ENCODE data around the gene CLTCL1.

Gene CLTCL1

DNA sequence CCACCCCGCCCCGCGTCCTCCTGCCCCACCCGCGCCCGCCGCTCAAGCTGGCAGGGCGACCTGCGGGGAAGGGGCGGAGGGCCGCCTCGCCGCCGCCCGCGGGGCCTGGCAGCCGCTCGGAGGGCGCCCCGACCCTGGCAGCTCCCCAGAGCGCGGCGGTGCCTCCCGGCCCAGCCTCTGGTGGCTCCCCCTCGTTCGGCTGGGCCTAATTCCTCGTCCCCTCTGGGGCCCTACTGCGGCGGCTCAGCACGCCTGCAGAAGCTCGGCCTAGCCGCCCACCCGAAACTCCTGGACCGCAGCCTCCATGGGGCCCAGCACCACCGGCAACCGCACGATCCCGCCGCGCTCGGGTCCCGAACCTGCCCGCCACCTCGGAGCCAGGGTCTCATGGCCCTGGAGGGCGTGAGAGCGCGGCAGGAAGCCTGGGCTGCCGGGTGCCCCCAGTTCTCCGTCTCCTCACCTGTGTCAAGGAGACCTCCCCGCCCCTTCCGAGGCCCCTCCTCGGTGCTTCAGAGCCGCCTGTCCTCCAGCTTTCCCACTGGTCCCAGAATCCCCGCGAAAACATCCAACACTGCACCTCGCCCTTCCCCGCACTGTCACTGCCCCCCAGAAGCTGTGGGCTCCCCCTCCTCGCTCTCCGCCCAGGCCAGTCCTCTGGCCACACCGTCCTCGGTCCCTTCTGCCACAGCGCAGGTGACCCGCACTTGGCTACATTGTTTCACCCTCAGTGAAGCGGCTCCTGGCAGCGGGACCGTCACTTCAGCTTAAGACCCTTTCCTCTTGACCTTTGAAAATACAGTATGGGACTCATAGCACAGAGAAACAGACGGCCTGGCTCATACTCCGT, 140.8 kb downstream of the CLTCL1 start:
- no peak for DNase-seq (ENCODE audit: low read depth in 3 of 3)

DNA sequence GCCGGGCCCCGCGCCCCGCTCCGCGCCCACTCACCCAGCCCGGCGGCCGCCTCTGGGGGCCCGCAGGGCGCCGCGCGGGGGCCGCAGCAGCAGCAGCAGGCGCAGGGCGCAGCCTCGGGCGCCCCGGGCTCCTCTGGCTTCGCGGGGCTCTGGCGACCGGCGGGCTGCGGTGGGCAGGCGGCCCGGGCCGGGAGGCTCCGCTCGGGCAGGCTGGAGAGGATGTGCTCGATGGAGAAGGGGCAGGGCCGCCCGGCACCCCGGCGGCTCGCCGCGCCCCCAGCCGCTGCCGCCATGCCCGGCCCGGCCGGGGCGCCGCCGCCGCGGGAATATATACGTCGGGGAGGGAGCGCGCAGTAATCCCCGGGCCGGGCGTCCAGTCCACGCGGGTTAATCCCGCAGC, 141.5 kb downstream of the CLTCL1 start, which contains the start of gene GSC2:
Gene GSC2, minus strand, starts transcription at position 302 of the 400 bp plus-strand sequence. Its CDS starts 9 bp downstream, at position 293.
- no peak for DNase-seq (ENCODE audit: low read depth in 3 of 3)

DNA sequence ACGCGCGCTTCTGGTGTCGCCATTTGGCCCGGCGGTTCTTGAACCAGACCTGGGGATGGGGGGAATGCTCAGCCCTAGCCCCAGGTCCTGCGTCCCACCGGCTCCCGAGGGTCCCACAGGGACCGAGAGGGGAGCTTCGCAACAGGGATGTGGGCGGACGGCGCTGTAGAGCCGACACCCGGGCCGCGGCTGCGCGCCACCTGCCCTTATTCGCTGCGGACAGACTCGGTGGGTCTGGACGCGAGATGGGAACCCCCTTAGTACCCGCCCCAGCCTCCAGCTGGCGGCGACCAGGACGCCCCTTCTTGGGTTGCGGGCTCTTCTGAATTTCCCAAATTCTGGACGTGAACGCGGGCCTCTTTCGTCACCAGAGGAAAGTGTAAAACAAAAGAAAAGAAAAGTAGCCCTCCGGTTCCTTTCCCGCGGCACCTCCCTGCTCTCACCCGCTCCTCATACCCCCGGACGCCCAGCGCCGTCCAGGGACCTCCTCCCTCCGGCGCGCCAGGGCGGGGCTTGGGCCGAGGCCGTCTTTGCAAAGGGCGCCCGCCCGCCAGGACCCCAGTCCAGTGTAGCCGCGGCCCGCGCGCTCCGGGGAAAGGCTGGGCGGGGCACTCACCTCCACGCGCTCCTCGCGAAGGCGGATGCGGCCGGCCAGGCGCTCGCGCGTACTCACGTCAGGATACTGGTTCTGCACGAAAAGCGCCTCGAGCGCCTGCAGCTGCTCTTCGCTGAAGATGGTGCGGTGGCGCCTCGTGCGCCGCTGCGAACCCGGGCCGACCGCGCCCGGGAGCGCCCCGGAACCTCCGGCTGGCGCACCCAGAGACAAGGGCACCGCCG, 142.3 kb downstream of the CLTCL1 start:
- DNase-seq (ENCODE audit: low read depth in 3 of 3): no peak

DNA sequence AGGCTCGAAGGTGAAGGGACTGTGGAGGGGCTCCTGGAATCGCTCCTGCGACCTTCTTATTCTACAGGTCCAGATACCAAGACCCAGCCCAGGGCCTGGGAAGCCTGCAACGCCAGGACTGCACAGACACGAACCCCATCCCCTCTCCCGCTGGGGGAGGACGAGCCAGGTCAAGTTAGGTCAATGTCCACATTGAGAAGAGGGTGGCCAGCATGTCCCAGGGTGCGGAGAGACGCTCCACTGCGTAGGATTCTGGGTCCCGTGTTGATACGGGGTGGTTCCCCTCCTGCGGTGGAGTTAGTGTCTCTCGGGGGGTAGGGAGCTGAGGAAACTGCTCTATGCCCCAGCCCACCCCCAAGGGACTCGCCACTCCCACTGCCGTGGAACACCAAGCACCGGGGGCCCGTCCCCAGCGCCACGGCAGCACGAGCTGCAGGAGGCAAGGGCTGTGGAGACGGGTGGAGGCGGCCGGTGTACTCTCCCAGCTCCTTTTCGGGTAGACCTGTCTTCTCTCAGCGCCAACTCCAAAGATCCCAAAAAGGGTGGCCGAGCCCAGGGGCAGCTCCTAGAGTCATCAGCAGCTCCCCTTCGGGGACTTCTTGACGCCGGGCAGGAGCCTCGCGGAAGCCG, 143.0 kb downstream of the CLTCL1 start:
- DNase-seq (ENCODE audit: low read depth in 3 of 3): no peak

DNA sequence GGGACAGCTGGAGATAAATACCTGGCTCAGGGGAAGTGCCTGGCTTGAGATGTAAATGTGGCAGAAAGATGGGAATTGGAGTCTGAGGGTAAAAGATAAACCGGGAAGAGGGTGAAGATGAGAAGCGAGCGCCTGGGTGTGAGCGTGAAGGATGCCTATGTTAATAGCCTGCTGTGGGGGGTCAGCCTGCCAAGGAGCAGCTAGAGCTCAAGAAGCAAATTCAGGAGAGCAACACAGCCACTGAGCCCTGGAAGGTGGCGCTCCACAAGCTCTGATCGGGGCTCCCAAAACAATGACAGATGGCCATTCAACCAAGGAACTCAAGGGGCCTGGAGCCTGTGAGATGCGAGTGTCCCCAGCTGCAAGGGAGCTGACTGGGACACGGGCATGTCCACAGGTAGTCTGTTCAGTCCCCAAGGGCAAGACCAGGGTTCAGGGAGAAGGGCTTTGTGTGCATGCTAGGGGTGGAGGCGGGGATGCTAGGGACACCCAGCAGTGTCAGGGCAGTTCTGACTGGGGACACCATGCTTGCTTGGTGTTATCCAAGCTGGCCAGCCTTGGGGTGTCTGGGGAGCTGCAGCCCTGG, 144.2 kb downstream of the CLTCL1 start:
- no peak for DNase-seq (ENCODE audit: low read depth in 3 of 3)

DNA sequence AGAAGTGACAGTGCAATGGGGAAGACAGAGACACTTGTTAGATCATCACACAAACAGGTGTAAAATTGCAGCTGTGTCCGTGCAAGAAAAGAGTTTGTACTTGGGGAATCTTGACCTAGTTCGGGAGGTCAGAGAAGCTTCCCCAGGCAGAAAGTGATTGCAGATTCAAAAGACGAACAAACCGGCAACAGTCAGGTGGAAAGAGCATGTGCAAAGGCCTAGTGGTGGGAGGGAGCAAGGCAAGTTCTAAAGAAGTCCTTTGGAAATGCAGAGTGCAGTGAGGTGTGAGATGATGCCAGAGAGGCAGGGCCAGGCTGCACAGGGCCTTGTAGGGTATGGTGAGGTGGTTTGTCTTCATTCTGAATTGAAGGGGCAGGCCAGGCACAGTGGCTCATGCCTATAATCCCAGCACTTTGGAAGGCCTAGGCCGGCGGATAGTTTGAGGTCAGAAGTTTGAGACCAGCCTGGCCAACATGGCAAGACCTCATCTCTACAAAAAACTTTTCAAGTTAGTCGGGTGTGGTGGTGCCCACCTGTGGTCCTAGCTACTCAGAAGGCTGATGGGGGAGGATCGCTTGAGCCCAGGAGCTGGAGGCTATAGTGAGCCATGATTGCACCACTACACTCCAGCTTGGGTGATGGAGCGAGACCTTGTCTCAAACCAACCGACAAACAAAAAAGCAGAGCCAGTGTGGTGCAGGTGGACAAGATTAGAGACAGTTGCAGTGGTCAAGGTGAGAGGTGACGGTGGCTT, 145.1 kb downstream of the CLTCL1 start:
- no peak for DNase-seq (ENCODE audit: low read depth in 3 of 3)

DNA sequence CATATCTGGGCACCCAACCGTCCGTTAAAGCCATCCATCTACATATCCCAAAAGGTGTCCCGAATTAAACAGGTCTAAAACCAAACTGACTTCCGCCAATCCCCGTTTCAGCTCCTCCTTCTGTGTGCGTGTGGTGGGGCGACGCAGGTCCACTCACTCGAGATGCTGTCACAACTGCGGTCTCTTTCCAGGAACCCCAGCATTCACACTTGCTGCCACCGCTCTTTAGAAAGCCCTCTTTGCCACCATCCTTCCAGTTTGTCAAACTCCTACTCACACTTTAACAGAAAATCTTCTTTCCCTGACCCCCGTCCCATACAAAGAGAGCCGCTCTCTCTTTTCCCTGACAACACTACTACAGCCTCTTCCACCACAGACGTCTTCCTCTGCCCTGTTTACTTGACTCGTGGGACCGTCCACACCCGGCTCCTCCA, 147.5 kb downstream of the CLTCL1 start:
- no peak for DNase-seq (ENCODE audit: low read depth in 3 of 3)

DNA sequence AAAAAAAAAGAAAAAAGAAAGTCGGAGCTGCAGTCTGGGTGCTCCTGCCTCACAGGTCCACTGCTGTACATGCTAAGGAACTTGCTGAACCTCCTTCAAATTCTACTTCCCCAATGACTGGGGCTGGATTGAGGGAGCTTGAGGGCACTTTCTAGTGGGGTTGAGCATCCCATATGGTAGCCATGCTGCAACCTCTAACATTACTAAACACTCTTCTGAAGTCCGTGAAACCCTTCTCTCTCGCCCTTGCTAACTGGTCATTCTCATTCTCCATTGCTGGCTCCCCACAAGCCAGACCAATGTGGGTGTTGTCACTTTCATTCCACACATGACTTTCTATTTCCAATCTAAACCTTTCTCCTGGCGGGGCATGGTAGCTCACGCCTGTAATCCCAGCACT, 148.3 kb downstream of the CLTCL1 start:
- no peak for DNase-seq (ENCODE audit: low read depth in 3 of 3)

DNA sequence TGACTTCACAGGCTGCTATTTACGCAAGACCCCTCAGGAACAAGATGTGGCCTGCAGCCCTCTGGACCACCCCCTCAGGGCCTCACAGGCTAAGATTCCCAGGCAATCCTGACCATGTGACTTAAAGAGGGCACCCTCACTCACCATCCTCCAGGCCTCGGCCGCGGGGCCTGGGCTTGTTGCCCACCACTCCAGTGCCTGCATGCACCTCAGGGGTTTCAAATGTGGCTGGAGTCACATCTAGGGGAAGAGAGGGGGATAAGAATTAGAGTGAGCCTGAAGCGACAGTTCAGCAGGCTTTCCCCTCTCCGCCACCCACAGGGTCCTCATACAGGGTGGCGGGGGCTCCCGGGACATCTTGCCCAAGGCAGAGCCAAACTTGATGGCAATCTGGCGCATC, 149.1 kb downstream of the CLTCL1 start:
- DNase-seq (ENCODE audit: low read depth in 3 of 3): no peak

DNA sequence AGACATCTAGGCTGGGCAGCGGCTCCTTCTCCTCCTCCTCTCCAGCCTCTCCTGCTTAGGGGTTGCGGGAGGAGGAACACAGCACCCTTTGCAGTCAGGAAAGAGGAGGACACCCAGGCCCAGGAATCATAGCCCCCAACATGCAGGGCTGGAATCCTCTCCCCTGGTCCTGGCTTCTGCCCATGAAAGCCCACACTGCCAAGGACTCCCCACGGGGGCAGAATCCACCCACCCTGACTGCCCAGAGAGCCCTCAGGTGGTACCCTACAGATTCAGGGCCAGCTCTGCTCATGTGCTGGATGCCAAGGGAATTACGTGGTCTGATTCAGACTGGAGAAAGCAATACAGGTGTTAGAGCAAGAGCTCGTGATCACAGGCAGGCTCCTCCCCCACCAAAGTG, 151.5 kb downstream of the CLTCL1 start:
- no peak for DNase-seq (ENCODE audit: low read depth in 3 of 3)

DNA sequence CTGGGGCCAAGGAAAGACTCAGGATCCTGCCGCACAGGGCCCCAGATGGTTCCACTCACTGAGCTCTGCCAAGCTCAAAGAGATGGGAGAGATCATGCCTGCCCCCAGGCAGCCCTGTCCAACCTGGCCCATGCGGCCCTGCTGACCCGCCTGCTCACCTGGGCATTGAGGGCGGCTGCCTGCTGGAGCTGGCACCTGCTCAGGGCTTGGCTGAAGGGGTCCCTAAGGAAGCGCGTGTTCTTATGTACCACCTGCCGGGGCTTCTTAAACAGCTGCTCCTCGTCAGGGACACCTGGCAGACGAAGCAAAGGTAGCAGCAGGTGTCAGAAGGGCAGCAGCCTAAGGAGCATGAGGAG, 152.5 kb downstream of the CLTCL1 start:
- DNase-seq (ENCODE audit: low read depth in 3 of 3): no peak

DNA sequence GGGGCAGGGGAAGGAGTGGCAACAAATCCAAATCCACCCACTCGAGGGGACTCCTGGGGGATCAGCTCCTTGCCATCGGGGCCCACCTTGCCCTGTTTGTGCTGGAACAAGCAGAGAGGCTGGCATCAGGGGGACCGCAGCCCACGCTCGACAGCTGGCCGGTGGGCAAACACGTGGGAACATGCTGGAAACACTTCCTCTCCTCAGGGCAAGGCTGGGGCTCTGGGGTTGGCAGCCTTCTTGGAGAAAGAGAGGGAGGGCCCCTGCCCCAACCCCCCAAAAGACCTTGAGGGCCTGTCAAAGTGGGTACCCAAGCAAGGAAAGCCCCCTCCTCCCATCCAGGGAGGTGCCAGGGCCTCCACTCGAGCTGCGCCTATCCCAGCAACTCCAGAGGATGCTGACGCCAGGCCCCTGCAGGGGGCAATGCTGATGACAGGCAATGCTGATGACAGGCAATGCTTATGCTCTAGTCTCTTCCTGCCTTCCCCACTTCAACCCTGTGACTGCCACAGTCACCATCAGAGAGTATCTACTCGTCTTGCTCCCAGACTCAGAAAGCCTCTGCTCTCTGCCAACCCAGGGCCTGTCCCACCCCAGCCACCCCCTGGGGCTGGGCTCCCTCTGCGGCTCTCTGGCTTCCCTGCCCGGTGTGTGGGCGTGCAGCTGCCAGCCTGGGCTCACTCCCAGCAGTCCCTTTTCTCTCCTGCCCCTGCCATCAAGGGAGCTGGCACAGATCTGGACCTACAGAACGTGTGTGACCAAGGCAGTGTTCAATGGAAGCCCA, 153.1 kb downstream of the CLTCL1 start:
- no peak for DNase-seq (ENCODE audit: low read depth in 3 of 3)

DNA sequence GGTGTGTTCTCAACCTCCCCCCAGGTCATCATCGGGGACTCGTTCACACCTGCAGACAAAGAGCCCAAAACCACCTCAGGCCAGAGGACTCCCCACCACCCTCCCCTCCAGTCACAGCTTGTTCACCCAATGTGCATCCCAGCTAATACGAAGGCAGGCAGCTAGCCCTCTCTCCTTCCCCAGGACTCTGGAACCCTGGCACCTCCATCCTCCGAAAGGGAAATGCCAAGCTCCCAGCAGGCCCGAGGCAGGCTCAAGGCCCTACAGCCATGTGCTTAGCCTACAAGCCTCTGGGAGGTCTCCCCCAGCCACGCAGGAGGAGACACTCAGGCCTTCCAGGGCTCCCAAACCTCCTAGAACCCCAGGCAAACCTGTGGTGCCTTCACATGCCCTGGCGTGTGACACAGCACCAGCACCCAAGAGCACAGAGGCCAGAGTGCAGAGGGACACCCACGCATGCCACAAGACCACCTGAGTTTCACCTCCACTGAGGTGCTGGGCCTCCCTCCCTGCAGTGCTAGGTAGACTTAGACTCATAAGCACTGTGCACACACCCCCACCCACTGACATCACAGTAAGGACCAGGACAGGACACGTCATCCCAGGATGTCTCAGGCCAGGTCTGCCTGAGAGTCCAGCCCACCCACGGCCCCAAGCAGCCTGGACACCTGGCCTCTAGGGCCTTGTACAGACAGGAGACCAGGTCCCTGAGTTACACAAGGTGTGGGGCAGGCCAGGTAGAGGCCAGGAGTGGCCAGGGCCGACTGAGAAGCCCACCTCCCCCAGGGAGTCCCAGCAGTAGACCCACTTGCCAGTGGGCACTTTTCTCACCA, 153.9 kb downstream of the CLTCL1 start:
- DNase-seq (ENCODE audit: low read depth in 3 of 3): no peak

DNA sequence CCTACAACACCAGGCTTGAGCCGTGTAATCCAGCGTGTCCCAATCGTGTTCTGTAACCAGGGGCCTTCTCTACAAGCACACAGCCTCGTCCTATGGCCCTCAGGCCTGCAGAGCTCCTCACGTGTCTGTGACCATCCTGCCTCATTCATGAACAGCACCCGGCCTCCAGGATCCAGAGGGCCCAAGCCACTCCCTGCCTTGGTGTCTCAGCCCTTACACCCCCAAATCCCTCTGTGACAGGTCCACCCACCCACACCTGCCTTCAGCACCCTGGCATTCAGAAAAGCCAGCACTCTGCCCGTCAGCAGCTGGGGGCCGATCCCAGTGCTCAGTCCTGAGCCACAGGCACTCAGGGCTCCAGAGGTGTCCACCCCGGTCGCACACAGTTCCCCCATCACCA, 154.6 kb downstream of the CLTCL1 start:
- no peak for DNase-seq (ENCODE audit: low read depth in 3 of 3)

DNA sequence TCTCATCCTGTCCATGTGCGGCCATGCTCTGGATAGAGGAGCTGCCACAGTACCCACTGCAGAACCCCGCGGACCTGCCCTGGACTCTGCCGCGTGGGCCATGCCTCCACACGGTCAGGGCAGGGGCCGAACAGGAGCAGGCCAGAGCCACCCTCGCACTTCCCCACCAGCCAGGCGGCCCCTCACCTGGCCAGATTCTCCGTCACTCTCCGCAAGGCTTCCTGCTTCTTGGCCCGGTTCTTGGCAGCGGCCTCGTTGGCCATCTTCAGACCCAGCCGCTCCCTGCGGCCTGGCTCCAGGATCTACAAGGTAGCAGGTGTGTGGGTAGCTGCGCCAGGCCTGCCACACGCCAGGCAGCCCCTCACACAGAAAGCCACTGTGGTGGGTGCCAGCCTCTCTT, 156.6 kb downstream of the CLTCL1 start:
- no peak for DNase-seq (ENCODE audit: low read depth in 3 of 3)

DNA sequence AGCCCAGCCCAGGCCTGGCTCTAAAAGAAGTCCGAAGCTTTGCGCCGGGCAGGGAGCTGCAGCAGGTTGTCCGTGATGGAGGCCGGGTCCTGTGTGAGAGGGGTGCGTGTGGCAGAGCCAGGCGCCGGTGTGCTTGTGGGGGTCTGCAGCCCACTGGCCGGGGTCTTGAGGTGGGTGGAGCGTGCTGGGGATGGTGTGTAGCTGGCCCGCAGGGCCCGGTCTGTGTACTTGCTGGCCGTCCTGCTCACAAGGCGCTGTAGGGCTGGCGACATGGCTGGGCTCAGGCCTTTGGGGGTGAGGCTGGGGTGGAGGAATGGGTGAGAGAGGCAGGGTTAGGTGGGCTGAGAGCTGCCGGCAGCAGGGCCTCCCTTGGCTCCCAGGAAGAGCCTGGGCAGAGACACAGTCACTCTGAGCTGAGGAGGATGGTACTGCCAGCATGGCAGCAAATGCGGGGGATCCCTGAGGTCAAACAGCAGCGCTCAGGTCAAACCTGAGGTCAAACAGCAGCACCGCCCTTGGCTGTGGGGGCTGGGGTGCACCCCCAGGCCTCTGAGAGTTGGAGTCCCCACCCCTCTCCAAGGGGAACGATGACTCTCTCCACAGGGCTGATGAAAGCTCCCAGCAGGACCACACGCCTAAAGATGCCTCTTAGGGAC, 157.2 kb downstream of the CLTCL1 start:
- no peak for DNase-seq (ENCODE audit: low read depth in 3 of 3)

DNA sequence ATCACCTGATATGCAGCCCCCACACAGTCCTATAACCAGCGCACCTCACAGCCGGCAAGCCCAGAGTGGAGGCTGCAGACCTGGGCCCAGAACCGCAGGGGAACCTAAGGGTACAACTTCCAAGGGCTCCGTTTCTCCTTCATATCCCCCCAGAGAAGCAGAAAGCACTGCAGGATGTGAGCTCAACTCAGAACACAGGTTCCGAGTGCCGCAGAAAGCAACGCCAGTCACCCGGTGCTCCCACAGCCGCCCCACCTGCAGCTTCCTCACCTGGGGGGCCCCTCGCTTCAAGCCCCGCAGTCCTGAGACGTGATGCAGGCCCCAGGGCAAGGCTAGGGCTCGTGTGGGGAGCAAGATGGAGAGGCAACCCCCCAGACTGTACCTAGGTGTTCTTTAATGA, 158.0 kb downstream of the CLTCL1 start:
- no peak for DNase-seq (ENCODE audit: low read depth in 3 of 3)

DNA sequence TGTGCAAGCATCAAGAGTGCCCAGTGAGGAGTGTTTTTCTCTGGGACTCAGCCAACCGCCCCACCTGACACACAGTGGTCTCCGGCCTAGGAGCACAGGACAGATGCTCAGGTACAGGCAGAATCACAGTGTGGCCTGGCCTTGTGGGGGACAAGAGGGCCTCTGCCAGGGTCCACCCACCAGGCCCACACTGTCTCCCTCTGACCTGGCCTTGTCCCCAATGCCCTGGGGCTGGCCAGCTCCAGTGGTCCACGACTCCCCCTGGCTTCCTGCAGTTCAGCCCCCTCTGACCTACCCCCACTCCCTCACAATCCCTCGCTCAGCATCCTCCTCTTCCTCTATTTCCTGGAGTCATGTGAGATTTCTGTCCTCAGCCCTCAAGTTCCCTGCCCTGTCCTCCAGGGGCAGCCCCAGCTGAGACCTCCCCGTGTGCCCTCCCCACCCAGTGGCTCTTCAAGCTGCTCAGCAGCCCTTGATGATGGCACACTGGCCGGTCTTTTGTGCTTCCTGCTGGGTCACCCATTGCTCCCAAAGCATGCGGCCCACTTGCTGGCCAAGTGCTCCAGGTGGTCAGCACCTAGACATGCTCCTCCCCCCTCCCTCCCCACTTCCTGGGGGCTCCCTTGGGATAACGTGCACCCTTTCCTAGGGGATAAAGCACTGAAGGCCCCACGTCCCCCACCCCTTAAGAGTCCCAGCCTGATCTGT, 158.7 kb downstream of the CLTCL1 start:
- no peak for DNase-seq (ENCODE audit: low read depth in 3 of 3)

DNA sequence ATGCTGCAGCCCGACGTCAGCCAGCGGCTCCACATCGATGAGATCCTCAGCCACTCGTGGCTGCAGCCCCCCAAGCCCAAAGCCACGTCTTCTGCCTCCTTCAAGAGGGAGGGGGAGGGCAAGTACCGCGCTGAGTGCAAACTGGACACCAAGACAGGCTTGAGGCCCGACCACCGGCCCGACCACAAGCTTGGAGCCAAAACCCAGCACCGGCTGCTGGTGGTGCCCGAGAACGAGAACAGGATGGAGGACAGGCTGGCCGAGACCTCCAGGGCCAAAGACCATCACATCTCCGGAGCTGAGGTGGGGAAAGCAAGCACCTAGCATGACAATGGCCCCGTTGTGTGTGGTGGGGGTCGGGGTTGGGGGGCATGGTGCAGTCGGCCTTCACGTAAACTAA, 159.4 kb downstream of the CLTCL1 start:
- DNase-seq (ENCODE audit: low read depth in 3 of 3): no peak
